Transverse colon (tissue), 3 donors: ENCODE measurements around the gene GPAT3.

Experiments
- EP300 ChIP-seq: sonication (generic); formaldehyde crosslinking; IDR thresholded peaks from one replicate; pipeline ENCODE4 v1.6.1; 2017; ENCODE audit warnings: antibody characterized with exemption, low read depth
- POLR2A ChIP-seq: fragments of 450-650 bp; IDR thresholded peaks from one replicate; pipeline ENCODE4 v1.6.1; 2016; ENCODE audit warnings: antibody characterized with exemption, mild to moderate bottlenecking, moderate library complexity
- POLR2AphosphoS5 ChIP-seq, 3 donors: sonication (generic); formaldehyde crosslinking; IDR thresholded peaks; one replicate each; pipeline ENCODE4 v1.6.1; 2016; ENCODE audit warnings: antibody characterized with exemption in 3 of 3

- TF ChIP-seq POLR2A (no peak), EP300 (no peak), POLR2AphosphoS5 (IDR thresholded peaks at IDR 0.05) (no peak)
Measured at GRCh38 chr4:83546786-83547185, 10.9 kb downstream of the GPAT3 start.
